Stimulated activated CD8-positive, alpha-beta memory T cell treated with anti-CD3 and anti-CD28 coated beads, Interleukin-12 subunit alpha, Interleukin-12 subunit beta, amount 100 ng/mL, for 4 hours (primary cell): ENCODE results near the gene ATOX1.

Experiments used
- DNase-seq: peaks from one replicate; pipeline ENCODE4 v3.0.0-alpha.2; 2020; ENCODE audit warnings: low read depth

Gene ATOX1

DNA sequence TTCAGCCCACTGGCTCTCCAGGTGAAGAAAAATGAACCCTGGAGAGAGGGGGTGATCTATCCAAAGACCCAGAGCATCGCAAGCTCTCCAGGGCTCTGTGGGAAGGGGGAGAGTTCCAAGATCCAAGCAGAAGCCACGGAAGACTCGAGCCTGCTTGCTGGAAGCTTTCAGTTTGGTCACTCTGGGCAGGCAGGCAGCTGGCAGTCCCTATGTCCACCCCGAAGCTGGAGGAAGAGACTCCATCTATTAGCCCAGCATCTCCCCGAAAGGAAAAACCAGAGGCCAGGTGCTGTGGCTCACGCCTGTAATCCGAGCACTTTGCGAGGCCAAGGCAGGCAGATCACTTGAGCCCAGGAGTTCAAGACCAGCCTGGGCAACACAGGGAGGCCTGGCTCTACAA lies 61.0 kb downstream of the ATOX1 start:
- DNase-seq: no peak

DNA sequence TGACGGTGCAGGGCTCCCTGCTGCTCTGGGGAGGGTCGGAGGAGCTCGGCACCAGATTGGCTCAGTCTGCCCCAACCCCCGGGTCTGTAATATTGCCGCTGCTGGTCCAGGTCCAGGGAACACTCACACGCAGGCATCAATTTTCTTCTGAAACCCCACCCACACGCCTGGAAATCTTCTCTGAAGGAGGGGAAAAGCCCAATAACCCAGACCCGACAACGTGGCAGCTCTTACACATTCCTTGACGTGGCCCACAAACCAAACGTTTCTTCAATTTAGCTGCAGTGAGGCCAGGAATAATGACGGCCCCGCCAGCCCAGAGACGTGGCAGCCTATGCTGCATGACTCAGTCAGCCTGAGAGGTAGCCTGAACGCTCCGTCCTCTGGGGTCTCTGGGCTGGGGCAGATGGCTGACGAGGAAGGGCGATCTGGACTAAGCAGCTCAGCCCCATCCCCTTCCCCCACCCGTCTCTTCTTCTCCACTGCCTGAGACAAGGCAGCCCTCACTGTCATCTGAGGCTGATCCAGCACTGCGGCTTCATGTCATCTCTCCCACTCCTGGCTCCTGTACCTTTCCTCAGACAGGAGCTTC lies 61.9 kb downstream of the ATOX1 start:
- DNase-seq: no peak

GRCh38 chr5:151695464-151695863 lies 63.0 kb downstream of the ATOX1 start:
- no peak for DNase-seq

DNA sequence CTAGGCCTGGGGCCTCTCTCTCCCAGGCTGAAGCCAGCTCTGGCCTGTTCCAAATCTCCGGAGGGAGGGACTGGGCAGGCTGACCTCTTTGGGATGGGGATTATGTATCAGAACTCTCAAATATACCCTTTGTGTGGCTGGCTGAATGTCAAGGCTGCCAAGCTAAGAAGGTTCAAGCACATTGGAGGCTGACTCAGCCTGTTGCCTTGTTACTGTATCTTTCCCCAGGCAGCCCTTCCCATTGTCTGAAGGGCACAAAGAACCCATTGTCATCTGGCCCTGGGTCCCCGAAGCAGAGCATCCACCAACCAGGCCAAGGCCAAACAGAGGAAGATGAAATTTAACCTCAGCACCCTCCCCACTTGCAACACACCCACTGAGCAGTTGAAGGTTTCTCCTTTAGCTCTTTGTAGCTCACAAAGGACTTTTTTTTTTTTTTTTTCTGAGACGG lies 64.4 kb downstream of the ATOX1 start:
- no peak for DNase-seq
